Progenitor cell of endocrine pancreas (in vitro differentiated cells): ENCODE data around the gene FAM53A. TPM values are rescaled to one million over a fixed set of nuclear protein-coding genes. Genes with fewer than 3 reads are reported as not detected.

ENCODE experiments used
- DNase-seq: peaks from one replicate; pipeline ENCODE4 v3.0.0; 2021; ENCODE audit warnings: low spot score; ENCODE audit not compliant: unreplicated experiment
- H3K27ac Mint-ChIP-seq: 2 replicates; pipeline ENCODE4 v1.8.0; 2021; ENCODE audit warnings: mild to moderate bottlenecking, moderate library complexity, mixed read lengths
- H3K27me3 Mint-ChIP-seq: 2 replicates; pipeline ENCODE4 v1.8.0; 2021; ENCODE audit warnings: mixed read lengths
- H3K36me3 Mint-ChIP-seq: 2 replicates; pipeline ENCODE4 v1.8.0; 2022; ENCODE audit warnings: mixed read lengths; ENCODE audit not compliant: insufficient read depth
- H3K4me1 Mint-ChIP-seq: 2 replicates; pipeline ENCODE4 v1.8.0; 2021; ENCODE audit warnings: low read depth, mixed read lengths
- H3K4me3 Mint-ChIP-seq: 2 replicates; pipeline ENCODE4 v1.8.0; 2021; ENCODE audit warnings: low read depth, mild to moderate bottlenecking, moderate library complexity, mixed read lengths
- H3K9me3 Mint-ChIP-seq: 2 replicates; pipeline ENCODE4 v1.8.0; 2021; ENCODE audit warnings: low read depth, mixed read lengths
- CTCF ChIP-seq: fragments of 200-600 bp; sonication (generic); IDR thresholded peaks from one replicate; pipeline ENCODE4 v1.5.0; 2021; ENCODE audit warnings: antibody characterized with exemption, mild to moderate bottlenecking; ENCODE audit not compliant: unreplicated experiment
- total RNA-seq: library from RNA; stranded (reverse); gene quantifications from 2 replicates; pipeline ENCODE4 v1.2.1, GENCODE V29; 2021

Gene FAM53A
- total RNA-seq, 1 donor from 2014 or later: 3.0 TPM

GRCh38 chr4:1597021-1597931 lies 86.8 kb downstream of the FAM53A start:
- Mint-ChIP-seq H3K36me3 (no peaks in the 10 kb centered on the region), H3K4me1 (peaks cover 3% of the 10 kb centered on the region), H3K9me3 (no peaks in the 10 kb centered on the region), H3K27me3 (peaks cover under 1% of the 10 kb centered on the region), H3K27ac (no peak overlapping the region), H3K4me3 (no peak overlapping the region)
- DNase-seq: no peak
- TF ChIP-seq CTCF: no peak

DNA sequence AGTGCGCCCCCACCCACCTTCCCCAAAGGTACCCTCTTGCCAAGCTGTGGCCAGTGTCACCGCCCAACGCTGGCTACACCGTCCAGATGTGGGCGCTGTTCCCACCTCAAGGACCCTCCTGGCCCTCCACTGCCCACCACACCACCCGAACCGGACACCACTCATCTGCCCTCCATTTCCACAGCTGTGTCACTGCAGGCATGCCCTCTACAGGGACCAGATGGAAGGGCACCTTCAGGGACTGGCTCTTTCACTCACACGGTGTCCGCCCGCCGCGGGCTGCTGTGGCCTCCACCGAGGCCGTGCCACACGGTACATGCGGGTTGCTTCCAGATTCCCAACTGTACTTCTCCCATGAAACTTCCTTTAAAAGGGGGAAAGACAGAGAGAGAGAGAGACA lies 87.7 kb downstream of the FAM53A start:
- Mint-ChIP-seq H3K36me3 (no peaks in the 10 kb centered on the region), H3K27ac (no peak overlapping the region), H3K4me3 (no peak overlapping the region), H3K4me1 (peaks cover 2% of the 10 kb centered on the region), H3K9me3 (no peaks in the 10 kb centered on the region), H3K27me3 (no peaks in the 10 kb centered on the region)
- DNase-seq: no peak
- TF ChIP-seq CTCF: no peak

DNA sequence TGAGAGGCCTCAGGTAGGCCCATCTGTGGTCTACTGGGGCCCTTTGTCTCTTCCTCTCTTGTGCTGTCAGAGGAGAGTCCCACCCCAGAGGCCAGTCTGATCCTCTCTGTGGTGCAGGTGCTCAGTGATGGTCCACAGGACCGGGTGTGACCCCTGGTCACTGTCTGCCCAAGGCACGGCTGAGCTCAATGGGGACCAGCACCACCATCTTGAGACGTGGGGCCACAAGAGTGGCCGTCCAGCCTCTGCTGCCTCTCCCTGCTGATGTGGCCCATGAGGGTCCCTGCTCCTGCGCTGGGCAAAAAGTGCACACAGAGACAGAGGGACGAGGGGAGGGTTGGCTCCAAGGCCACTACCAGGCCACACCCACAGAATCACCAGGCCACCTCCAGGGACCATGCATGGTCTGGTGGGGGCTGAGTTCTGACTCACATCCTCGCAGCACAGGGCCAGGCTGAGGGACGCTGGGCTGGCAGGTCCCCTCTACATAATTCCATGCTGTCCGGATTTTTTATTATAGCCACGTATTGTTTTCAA lies 88.3 kb downstream of the FAM53A start:
- no peak overlapping the region for H3K27ac Mint-ChIP-seq
- peaks cover 2% of the 10 kb centered on the region for H3K4me1 Mint-ChIP-seq
- no peak overlapping the region for H3K4me3 Mint-ChIP-seq
- DNase-seq: no peak
- no peaks in the 10 kb centered on the region for H3K27me3 Mint-ChIP-seq
- no peaks in the 10 kb centered on the region for H3K36me3 Mint-ChIP-seq
- TF ChIP-seq CTCF: no peak
- H3K9me3 Mint-ChIP-seq: peaks cover 3% of the 10 kb centered on the region

- H3K9me3 Mint-ChIP-seq: peaks cover 8% of the 10 kb centered on the region
- H3K4me3 Mint-ChIP-seq: no peak overlapping the region
- no peak for DNase-seq
- H3K27ac Mint-ChIP-seq: no peak overlapping the region
- no peak for TF ChIP-seq CTCF
- no peaks in the 10 kb centered on the region for H3K27me3 Mint-ChIP-seq
- H3K36me3 Mint-ChIP-seq: no peaks in the 10 kb centered on the region
- H3K4me1 Mint-ChIP-seq: peaks cover 2% of the 10 kb centered on the region
These were observed 89.0 kb downstream of the FAM53A start for GRCh38 chr4:1594871-1595788.

DNA sequence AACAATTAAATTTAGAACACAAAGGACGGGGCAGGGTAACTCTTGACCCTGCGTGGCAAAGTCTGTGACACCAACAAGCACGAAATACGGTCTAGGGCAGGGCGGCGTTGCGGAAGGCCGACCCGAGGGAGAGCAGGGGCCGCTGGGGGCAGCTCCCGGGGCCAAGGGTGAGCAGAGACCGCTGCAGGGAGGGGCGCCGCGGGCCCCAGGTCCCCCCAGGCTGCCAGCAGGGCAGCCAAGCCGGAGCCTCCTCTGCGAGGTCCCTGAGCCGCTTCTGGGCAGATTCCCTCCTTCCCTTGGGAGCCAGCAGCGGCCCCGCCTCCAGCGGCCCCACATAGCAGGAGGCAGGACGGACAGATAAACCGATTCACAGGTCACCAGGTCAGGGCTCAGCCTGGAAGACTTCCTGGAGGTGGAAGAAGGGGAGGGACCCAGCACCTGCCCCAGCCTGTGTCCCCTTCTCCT lies 90.2 kb downstream of the FAM53A start:
- DNase-seq: no peak
- H3K36me3 Mint-ChIP-seq: no peaks in the 10 kb centered on the region
- H3K9me3 Mint-ChIP-seq: peaks cover 9% of the 10 kb centered on the region
- H3K4me3 Mint-ChIP-seq: no peak overlapping the region
- H3K4me1 Mint-ChIP-seq: peaks cover 2% of the 10 kb centered on the region
- H3K27me3 Mint-ChIP-seq: no peaks in the 10 kb centered on the region
- no peak for TF ChIP-seq CTCF
- no peak overlapping the region for H3K27ac Mint-ChIP-seq
